NCI-H524 (cell line): ENCODE data around the gene GSX2.
A peak's percentile ranks its signal among the peaks of the same experiment; 100 is the strongest.
"Not testable (repeated sequence)": the region's sequence is repeated elsewhere in the genome, so short reads cannot be mapped to it uniquely, and the experiment has no call there.

Source experiments
- DNase-seq, 2 experiments: peaks; one replicate each; lab custom pipeline; 2025; lab: John Stamatoyannopoulos, UW

GSX2 gene

GRCh38 chr4:54099748-54100574 lies at the start of gene GSX2:
Gene GSX2, plus strand, starts transcription at chr4:54100163. Its CDS starts 182 bp downstream, at chr4:54100345.
- DNase-seq = peak in 1 of 2 experiments; percentile 26

DNA sequence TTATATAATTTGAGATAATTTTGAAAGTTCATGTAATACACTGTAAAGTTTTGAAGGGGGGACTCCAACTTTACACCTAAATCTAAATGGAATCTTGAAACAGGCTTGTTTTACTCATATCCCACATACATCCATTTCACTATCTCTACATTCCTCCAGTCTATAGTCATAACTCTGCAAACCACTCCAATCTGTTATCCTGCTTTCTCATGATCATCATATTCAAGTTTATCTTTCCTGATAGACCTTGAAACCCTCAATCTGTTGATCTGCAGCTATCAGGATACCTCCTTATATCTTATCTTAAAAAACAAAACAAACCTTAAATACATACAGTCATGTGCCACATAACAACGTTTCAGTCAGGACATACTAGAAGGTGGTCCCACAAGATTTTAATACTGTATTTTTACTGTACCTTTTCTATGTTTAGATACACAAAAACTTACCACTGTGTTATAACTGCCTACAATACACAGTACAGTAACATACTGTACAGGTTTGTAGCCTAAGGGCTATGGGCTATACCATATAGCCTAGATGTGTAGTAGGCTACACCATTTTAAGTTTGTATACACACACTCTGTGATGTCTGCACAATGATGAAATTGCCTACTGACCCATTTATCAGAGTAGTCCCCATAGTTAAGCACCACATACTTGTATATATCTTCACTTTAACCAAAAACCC lies 49.6 kb upstream of the GSX2 start:
- no peak for DNase-seq

DNA sequence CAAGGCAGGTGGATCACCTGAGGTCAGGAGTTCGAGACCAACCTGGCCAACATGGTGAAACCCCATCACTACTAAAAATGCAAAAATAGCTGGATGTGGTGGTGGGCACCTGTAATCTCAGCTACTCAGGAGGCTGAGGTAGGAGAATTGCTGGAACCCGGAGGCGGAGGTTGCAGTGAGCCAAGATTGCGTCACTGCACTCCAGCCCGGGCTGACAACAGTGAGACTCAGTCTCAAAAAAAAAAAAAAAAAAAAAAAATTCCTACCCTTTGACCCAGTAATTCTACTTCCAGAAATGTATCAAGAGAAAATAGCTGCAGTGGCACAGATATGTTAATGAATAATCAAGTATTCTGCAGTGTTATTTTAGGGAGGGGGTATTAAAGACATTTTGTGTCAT lies 46.6 kb upstream of the GSX2 start:
- DNase-seq = not testable (repeated sequence)

DNA sequence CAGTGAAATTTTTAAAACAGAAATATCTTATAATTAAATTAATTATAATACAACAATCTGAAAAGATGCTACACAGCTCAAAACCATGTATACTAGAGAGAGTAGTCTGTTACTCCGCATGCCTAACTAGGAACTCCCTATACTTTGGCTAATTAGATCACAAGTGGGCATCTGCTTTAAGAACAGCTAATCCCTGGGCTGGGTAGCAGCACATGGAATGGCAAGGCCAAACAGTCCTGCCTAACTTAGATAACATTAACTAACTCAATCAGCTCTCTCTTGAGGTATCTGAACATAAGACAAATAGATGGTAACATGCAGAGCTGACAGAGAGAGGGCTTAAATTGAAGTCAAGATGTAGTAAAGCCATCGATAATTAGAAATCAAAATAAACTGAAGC lies 45.5 kb upstream of the GSX2 start:
- DNase-seq = peak; percentile 17 to 73

DNA sequence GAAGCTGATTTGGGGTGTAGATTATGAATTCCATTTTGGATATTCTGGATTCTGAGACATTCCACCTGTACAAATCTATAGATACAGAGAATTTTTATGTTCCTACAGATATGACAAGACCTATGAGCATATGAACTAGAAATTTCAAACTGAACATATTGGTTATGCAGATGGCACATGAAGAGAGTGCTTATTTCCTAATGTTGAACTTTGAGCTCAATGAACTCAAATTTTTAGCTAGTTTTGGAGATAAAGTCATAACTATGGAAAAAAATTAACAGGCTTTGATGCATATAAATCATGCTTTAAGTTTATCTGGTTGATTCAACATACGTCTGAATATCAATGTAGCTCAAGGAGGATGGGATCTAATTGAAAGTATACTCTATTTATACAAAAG lies 44.5 kb upstream of the GSX2 start:
- DNase-seq = no peak

GRCh38 chr4:54056360-54056759 lies 43.6 kb upstream of the GSX2 start:
- DNase-seq = no peak

GRCh38 chr4:54058171-54058570 lies 41.8 kb upstream of the GSX2 start:
- no peak for DNase-seq

GRCh38 chr4:54060116-54060515 lies 39.8 kb upstream of the GSX2 start:
- no peak for DNase-seq

DNA sequence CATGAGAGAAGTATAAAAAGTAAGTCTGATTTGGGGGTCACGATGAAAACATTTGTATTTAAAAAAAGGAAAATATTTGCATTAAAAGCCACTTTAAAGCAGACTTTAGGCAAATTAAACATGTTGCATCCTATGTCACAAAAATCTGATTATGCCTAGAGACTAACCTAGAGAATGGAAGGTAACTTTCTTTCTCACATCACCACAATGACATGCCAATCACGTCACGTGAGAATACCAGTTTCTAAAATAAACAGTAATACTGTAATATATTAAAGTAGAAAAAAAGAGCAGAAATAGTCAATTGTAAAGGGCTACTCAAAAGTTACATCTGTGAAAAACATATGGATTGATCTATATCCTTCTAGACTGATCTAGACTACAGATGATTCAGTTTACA lies 38.9 kb upstream of the GSX2 start:
- DNase-seq = no peak

GRCh38 chr4:54061873-54062272 lies 38.1 kb upstream of the GSX2 start:
- DNase-seq = no peak

DNA sequence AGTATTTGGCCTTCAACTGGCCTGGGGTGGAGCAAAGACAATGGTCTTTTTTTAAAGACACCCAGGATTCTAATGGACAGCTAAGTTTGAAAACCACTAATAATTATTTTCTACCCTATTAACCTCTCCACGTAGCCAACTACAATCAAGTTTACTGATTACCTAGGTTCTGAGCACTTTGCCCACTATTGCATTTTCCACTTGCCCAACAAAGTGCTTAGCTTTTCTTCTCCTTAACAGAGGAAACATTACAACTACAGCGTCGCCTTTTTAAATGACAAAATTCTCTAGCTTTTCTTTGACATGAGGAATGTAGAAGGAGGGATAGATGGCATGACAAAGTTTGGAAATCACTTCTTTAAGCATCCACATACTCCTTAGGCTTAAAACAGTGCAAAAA lies 37.6 kb upstream of the GSX2 start:
- DNase-seq = no peak

GRCh38 chr4:54063229-54063628 lies 36.7 kb upstream of the GSX2 start:
- no peak for DNase-seq

DNA sequence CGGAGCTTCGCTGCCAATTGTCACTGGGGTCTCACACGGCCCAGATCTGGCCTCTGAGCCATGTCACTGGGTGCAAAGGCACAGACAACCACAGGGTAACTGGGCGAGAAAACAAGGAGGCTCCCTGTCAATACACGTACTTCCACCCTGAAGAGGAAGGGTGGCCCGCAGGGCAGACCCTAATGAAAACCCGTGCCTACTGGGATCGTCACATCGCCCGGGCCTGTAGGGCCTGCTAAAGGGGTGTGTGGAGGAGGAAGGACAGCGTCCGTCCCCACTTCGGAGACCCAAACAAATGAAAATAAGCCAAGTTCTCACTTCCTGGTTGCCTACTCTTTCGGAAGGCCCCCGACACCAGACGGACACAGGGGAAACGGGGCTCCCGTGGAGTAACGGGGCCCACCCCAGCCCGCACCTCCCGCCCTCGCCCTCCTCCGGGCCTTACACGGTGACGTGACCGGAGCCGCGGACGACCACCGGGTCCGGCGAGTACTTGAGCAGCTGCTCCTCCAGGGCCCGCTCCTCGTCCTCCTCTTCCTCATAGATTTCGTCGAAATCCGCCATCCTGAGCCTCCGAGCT lies 36.1 kb upstream of the GSX2 start:
- peak in 1 of 2 experiments; percentile 18 for DNase-seq

DNA sequence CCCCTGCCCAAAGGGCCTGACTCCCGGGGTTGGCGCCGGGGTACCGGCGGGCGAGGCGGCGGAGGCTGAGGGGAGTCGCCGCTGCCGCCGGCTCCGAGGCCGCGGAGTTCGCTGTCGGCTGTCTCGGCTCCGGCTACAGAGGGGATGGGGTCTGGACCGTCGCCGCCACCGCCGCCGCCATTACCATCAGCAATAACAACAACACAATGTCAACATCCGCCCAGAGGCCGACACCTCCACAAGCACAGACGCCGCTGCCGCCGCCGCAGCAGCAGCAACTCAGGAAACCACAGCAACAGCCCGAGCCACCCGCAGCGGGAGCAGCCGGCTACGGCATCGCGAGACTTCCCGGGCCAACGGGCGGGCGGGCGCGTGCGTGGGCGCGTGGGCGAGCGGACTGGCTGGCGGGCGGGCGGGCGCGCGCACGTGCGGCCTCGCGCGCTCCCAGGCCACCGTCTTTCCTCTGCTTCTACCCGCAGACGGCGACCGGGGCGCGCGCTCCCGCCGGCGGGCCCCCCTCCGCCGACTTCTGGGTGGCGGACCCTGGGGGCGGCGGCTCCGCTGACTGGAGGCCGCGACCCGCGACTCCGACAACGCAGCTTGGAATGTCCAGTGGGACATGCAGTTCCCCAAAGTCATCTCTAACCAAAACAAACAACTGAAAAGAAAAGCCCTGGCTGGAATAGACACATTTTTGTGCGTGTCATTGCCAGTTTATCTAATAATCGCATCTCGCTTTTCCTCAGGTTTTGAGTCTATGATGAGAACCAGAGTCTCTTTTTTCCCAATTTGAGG lies 35.4 kb upstream of the GSX2 start, which contains the start of gene CHIC2:
Gene CHIC2 (minus strand): TSS at position 289 of the 795 bp plus-strand sequence. CDS start 305 bp downstream, outside the sequence.
- DNase-seq = peak; percentile 69 to 77

DNA sequence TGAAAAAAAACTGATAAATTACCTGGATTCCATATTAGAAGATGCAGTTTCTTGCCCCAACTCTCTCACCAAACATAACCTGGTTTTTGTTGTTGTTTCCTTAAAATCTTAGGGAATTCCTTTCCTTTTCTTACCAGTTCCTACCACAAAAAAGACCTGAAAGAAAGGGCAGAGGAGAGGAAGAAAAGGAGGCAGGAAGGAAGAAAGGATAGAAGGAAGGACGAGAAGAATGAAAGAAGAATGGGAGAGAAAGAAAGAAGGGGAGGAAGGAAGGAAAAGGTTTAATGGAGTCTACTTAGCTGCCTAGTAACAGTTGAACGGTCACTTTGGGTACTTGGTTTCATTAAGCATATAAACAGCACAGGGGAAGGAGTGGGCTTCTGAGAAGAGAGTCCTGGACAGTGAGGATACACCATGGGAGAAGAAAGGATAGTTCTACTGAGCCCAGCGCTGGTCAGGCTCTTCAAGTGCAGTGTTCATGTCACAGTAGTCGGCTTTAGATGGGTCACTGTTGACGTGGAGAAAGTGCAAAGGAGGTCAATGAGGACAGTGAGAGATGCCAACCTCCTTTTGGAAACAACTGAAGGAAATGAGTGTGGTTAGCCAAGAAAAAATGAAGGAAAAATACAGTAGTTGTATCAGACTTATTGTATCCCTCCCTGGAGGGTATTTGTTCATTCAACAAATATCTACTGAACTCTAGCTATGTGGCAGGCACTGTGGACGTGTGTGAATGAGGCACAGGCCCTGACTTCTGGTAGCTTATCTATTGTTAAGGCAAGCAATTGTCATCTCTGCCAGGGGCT lies 34.5 kb upstream of the GSX2 start:
- no peak for DNase-seq

GRCh38 chr4:54066088-54066415 lies 33.9 kb upstream of the GSX2 start:
- DNase-seq = no peak

DNA sequence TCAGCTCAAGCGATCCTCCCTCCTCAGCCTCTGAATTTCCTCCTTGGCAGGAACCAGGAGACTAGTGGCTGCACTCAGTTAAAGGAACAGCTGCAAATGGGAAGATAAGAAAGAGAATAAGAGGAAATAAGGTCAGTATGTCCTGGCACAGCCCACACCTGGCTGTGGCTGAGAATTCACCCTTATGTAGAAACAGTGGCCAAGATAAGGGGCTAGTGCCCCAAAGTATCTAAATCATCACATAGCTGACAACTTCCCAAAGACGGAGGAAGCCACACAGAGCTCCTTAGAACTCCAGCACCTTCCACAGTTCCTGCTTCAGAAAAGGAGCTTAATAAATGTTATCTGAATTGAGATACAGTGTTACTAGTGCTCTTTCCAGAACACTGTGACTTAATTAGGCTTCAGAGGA lies 33.2 kb upstream of the GSX2 start:
- DNase-seq = no peak

- no peak for DNase-seq
Observed at GRCh38 chr4:54067166-54067565, 32.8 kb upstream of the GSX2 start.

- no peak for DNase-seq
Observed at GRCh38 chr4:54073271-54073880, 26.6 kb upstream of the GSX2 start.

- no peak for DNase-seq
Observed at GRCh38 chr4:54074381-54074780, 25.6 kb upstream of the GSX2 start.

GRCh38 chr4:54076673-54077072 lies 23.3 kb upstream of the GSX2 start:
- DNase-seq = no peak
